DOHH2 (cell line): ENCODE results near the gene PSENEN.

ENCODE experiments used
- CTCF ChIP-seq: fragments of 200-600 bp; sonication (generic); IDR thresholded peaks from one replicate; pipeline ENCODE4 v1.5.1; 2014; ENCODE audit warnings: antibody characterized with exemption, mild to moderate bottlenecking, low read depth, low read length; ENCODE audit not compliant: poor library complexity, severe bottlenecking
- EZH2phosphoT487 ChIP-seq: fragments of 200-600 bp; sonication (generic); IDR thresholded peaks from 2 replicates; pipeline ENCODE4 v1.6.1; 2017; ENCODE audit warnings: borderline replicate concordance, mild to moderate bottlenecking, antibody characterized with exemption, low read length, moderate library complexity, mixed read lengths

GRCh38 chr19:35792312-35792711 lies 46.9 kb downstream of the PSENEN start:
- TF ChIP-seq CTCF (no peak), EZH2phosphoT487 (no peak)
